Stomach smooth muscle (tissue), 2 donors: Measurements from ENCODE around the gene ABHD12B.

Experiments
- H3K27ac ChIP-seq: one replicate; pipeline ENCODE4 v1.7.0; 2013; ENCODE audit warnings: mild to moderate bottlenecking, low read length, inconsistent platforms
- H3K27me3 ChIP-seq, 2 donors: one replicate each; pipeline ENCODE4 v1.7.0; 2013; ENCODE audit warnings: low read length in 2 of 2; ENCODE audit not compliant: insufficient read depth in 2 of 2, control insufficient read depth in 1 of 2
- H3K36me3 ChIP-seq, 2 donors: one replicate each; pipeline ENCODE4 v1.7.0; 2013; ENCODE audit warnings: low read length in 2 of 2; ENCODE audit not compliant: control insufficient read depth in 2 of 2, insufficient read depth in 2 of 2
- H3K4me1 ChIP-seq: one replicate; pipeline ENCODE4 v1.7.0; 2013; ENCODE audit warnings: low read length; ENCODE audit not compliant: control insufficient read depth, insufficient read depth
- H3K4me3 ChIP-seq, 2 donors: one replicate each; pipeline ENCODE4 v1.7.0; 2013; ENCODE audit warnings: low read length in 2 of 2
- H3K9ac ChIP-seq, 2 donors: one replicate each; pipeline ENCODE4 v1.7.0; 2013; ENCODE audit warnings: low read length in 2 of 2, mild to moderate bottlenecking in 1 of 2
- H3K9me3 ChIP-seq, 2 donors: one replicate each; pipeline ENCODE4 v1.7.0; 2013; ENCODE audit warnings: low read length in 2 of 2; ENCODE audit not compliant: control insufficient read depth in 2 of 2
- donor health status: healthy.
- donor health status: Pancreatic carcinoma.

The ABHD12B gene

GRCh38 chr14:50839691-50840090 is 32.2 kb upstream of the ABHD12B start:
- no peaks in the 10 kb centered on the region for H3K36me3 ChIP-seq
- no peak overlapping the region for H3K9ac ChIP-seq
- H3K9me3 ChIP-seq: no peaks in the 10 kb centered on the region
- peaks cover 0 to 2% of the 10 kb centered on the region in 2 donors for H3K27me3 ChIP-seq
- H3K27ac ChIP-seq: no peak overlapping the region
- H3K4me3 ChIP-seq: no peak overlapping the region
- no peaks in the 10 kb centered on the region for H3K4me1 ChIP-seq

- no peaks in the 10 kb centered on the region for H3K4me1 ChIP-seq
- H3K9me3 ChIP-seq: no peaks in the 10 kb centered on the region
- H3K27me3 ChIP-seq: no peaks in the 10 kb centered on the region
- H3K36me3 ChIP-seq: no peaks in the 10 kb centered on the region
- no peak overlapping the region for H3K4me3 ChIP-seq
- H3K9ac ChIP-seq: no peak overlapping the region
- no peak overlapping the region for H3K27ac ChIP-seq
Measured at GRCh38 chr14:50844391-50844790, 27.5 kb upstream of the ABHD12B start.

DNA sequence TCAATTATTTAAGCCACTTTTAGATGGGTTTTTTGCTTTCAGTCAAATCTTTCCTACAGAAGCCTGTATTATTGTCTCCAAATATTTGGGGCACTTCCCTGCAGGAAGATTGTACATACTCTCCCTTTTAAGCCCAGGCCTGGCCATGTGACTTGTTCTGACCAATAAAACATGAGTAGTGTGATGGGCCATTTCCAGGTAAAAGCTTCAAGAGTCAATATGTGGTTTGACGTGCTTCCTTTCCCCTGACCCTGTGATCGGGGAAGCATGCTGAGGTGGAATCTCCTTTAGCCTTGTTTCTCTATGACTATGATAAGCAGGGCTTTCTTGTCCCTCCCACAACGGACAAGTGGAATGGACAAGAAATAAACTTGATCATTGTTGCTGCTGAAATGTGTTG is 26.7 kb upstream of the ABHD12B start:
- Histone ChIP-seq H3K27ac (no peak overlapping the region), H3K36me3 (no peaks in the 10 kb centered on the region), H3K4me1 (no peaks in the 10 kb centered on the region), H3K9me3 (no peaks in the 10 kb centered on the region), H3K4me3 (no peak overlapping the region), H3K9ac (no peak overlapping the region), H3K27me3 (no peaks in the 10 kb centered on the region)

GRCh38 chr14:50846226-50846880 is 25.5 kb upstream of the ABHD12B start:
- Histone ChIP-seq H3K27me3 (no peaks in the 10 kb centered on the region), H3K4me1 (no peaks in the 10 kb centered on the region), H3K36me3 (no peaks in the 10 kb centered on the region), H3K9me3 (no peaks in the 10 kb centered on the region), H3K4me3 (no peak overlapping the region), H3K27ac (no peak overlapping the region), H3K9ac (no peak overlapping the region)

DNA sequence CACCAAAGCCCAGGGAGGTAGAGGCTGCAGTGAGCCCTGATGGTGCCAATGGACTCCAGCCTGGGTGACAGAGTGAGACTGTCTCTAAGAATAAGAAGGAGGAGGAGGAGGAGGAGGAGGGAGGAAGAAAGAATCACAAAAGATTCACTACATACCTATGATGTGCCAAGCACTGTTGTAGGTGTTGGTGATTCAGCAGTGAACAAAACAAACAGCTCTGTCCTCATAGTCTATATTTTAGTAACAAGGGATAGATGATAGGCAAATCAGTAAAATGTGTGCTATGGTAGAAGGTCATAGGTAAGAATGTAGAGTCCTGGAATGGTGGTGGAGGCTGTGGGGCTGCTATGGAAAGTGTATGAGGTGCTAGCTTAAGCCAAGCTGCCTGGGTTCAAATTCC is 18.0 kb upstream of the ABHD12B start:
- no peaks in the 10 kb centered on the region for H3K36me3 ChIP-seq
- H3K9me3 ChIP-seq: no peaks in the 10 kb centered on the region
- H3K9ac ChIP-seq: no peak overlapping the region
- H3K27ac ChIP-seq: no peak overlapping the region
- H3K4me3 ChIP-seq: no peak overlapping the region
- H3K4me1 ChIP-seq: peaks cover 3% of the 10 kb centered on the region
- peaks cover 0 to 2% of the 10 kb centered on the region in 2 donors for H3K27me3 ChIP-seq

- H3K27ac ChIP-seq: no peak overlapping the region
- peaks cover 0 to 2% of the 10 kb centered on the region in 2 donors for H3K27me3 ChIP-seq
- no peak overlapping the region for H3K4me3 ChIP-seq
- H3K9me3 ChIP-seq: no peaks in the 10 kb centered on the region
- no peaks in the 10 kb centered on the region for H3K36me3 ChIP-seq
- peaks cover 8% of the 10 kb centered on the region for H3K4me1 ChIP-seq
- H3K9ac ChIP-seq: no peak overlapping the region
Measured at GRCh38 chr14:50854521-50854920, 17.3 kb upstream of the ABHD12B start.

GRCh38 chr14:50855558-50855957 is 16.3 kb upstream of the ABHD12B start:
- H3K4me3 ChIP-seq: no peak overlapping the region
- H3K9me3 ChIP-seq: no peaks in the 10 kb centered on the region
- peaks cover 0 to 2% of the 10 kb centered on the region in 2 donors for H3K27me3 ChIP-seq

DNA sequence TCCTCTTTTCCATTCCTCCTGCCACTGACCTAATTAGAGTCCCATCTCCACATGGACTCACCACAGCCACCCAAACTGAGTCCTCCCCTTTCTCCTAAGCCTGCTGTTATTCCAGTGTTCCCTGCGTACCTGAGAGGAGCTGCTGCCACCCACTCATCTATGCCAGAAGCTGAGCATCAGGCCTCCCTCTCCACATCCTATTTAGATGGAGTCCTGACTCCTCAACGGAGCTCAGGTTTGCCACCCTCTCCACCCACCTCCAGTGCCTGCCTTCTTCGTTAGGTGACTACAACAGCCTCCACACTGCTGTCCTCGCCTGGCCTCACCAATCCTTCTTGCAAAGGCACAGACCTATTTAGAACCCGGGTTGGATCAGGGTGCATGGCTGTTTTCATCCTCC is 15.2 kb upstream of the ABHD12B start:
- Histone ChIP-seq H3K36me3 (no peaks in the 10 kb centered on the region), H3K9ac (no peak overlapping the region), H3K27me3 (peaks cover 0 to 2% of the 10 kb centered on the region in 2 donors), H3K9me3 (no peaks in the 10 kb centered on the region), H3K4me1 (peaks cover 10% of the 10 kb centered on the region), H3K27ac (no peak overlapping the region), H3K4me3 (no peak overlapping the region)

More at GRCh38 chr14:50855558-50855957, 16.3 kb upstream of the ABHD12B start:
- no peak overlapping the region for H3K27ac ChIP-seq
- peaks cover 10% of the 10 kb centered on the region for H3K4me1 ChIP-seq
- no peak overlapping the region for H3K9ac ChIP-seq
- no peaks in the 10 kb centered on the region for H3K36me3 ChIP-seq

DNA sequence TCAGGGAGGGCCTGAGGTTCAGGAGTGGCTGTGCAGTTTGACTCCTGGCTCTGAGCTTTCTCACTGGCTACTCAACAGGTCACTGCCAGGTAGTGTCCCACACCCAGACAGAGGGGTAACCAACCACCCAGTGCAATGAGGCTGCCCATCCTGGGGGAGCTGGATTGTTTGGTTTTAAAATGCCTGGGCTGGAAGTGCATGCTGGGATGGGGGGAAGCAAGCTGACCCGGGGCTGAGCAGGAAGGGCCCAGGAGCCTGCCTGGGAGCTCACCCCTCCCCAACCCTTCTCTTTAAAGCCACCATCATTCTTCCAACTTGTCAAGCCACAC is 12.6 kb upstream of the ABHD12B start:
- H3K9ac ChIP-seq: peak overlapping the region; percentile 8 to 42
- H3K4me1 ChIP-seq: peaks cover 10% of the 10 kb centered on the region
- peaks cover 0 to 2% of the 10 kb centered on the region in 2 donors for H3K27me3 ChIP-seq
- H3K36me3 ChIP-seq: no peaks in the 10 kb centered on the region
- H3K27ac ChIP-seq: peak overlapping the region; percentile 66
- H3K9me3 ChIP-seq: no peaks in the 10 kb centered on the region
- H3K4me3 ChIP-seq: peak overlapping the region; percentile 61 to 83

DNA sequence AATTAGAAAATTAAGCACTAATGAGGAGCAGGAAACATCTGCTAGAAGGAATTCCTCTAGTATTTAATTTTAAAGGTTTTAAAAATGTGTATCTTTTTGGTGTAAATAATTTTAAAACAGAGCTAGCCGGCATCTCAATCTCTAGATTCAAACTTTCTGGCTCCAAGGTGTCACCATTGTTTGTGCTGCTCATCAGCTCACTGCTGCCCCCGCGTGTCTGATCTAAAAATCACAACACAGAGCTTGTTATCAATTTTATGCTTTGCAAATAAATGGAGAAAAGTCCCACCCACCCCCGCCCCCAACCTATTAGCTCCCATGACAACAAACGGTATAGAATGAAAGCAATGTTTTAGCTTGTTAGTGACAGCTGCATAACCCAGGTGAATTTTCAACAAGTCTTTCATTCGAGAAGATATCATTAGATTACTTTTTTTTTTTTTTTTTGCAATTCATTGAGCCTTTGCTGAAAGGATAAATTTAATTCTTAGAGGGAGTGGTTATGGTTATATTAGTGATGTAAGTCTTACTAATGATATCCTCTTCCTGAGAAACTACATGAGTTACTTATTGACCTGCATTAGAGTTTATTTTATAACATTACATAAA is 11.3 kb upstream of the ABHD12B start:
- H3K9ac ChIP-seq: peak overlapping the region; percentile 8 to 66

GRCh38 chr14:50862036-50862570 is 9.8 kb upstream of the ABHD12B start:
- no peak overlapping the region for H3K27ac ChIP-seq
- no peak overlapping the region for H3K4me3 ChIP-seq
- no peak overlapping the region for H3K9ac ChIP-seq
- no peaks in the 10 kb centered on the region for H3K9me3 ChIP-seq
- no peaks in the 10 kb centered on the region for H3K27me3 ChIP-seq
- H3K4me1 ChIP-seq: peaks cover 10% of the 10 kb centered on the region
- H3K36me3 ChIP-seq: no peaks in the 10 kb centered on the region

More for the DNA sequence above, 11.3 kb upstream of the ABHD12B start:
- H3K27me3 ChIP-seq: no peaks in the 10 kb centered on the region
- no peaks in the 10 kb centered on the region for H3K36me3 ChIP-seq
- H3K4me1 ChIP-seq: peaks cover 10% of the 10 kb centered on the region
- H3K27ac ChIP-seq: peak overlapping the region; percentile 41
- H3K4me3 ChIP-seq: peak overlapping the region; percentile 61 to 83
- H3K9me3 ChIP-seq: no peaks in the 10 kb centered on the region
